Measurements from ENCODE around the gene CHSY3.
"Not testable (repeated sequence)": the region's sequence is repeated elsewhere in the genome, so short reads cannot be mapped to it uniquely, and the experiment has no call there.

The CHSY3 gene

DNA sequence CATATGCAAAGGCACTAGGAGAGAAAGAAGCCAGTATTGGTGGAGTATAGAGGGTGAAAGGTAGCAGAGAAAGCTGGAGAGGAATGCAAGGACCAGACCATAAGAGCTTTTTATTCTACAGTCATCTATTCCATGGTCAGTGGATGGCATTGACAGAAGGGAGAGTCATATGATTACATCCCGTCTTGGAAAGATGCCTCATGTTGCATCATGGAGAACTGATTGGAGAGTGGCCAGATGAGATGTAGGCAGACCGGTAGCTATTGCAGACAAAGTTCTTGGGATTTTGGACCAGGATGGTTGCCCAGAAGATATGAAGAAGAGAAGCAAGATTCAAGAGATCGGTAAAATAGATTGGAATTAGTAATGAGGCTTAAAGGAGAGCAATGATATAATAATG lies 260.7 kb downstream of the CHSY3 start:
- DNase-seq (ENCODE audit: low spot score) = no peak

DNA sequence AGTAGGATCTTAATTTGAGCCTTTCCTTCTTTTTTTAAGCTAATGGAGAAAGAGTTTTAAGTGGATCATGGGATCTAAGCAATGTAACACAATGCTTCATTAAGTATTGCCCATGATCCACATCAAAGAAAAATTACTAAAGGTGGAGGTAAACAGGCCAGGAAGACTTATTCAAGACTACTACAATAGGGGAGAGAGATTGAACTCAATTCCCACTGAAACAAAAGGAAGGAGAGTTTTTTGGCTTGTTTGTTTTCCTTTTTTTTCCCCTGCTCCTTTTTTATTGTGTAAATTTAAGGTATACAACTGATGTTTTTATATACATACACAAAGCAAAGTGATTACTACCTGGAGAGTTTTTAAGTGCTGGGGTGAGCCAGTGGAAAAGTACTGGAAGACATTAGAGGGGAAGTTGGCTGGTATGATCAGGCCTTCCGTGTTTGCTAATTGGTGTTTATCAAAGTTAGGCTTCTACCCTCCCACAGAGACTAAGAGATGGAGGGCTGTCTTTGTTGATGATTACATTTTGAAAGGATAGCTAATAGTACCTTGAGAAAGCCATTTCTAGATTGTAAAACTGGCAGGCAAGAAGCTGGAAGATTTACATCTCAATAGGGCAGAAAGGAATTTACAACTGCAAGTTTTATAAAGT lies 262.7 kb downstream of the CHSY3 start:
- no peak for DNase-seq (ENCODE audit: low spot score)

DNA sequence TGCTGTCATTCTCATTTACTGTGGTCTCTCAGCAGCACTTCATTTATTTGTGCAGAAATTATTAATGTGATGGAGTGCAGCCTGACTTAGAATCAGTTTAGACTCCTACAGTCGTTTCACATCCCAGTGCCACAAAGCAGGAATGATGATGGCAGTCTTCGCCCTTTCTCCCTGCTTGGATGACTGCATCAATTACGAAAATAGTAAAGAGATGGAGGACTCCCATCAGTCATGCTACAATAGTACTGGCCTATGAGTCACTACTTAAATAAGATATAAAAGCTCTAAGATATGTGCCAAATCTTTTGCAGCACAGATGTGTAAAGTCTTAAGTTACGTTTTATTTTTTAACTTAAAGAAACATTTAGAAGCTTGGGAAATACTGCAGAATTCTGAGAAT lies 263.9 kb downstream of the CHSY3 start:
- DNase-seq (ENCODE audit: low spot score) = no peak

DNA sequence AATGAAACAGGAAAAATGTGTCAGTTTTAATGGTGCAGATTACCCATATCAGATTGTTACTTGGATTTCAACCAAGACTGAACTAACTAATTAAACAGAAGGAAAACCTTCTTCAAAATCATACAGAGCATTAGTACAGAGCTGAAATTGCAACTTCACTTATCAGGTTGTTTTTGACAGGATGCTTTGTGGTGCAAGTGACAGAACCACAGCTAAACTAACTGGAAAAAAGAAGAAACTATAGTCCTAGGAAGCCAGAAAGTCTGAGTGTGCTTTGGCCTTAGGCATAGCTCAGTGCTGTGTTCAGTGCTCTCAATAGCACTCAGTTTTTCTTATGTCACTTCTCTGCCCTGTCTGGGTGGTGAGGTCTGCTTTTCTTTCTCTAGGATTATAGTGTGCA lies 267.4 kb downstream of the CHSY3 start:
- DNase-seq (ENCODE audit: low spot score) = no peak

DNA sequence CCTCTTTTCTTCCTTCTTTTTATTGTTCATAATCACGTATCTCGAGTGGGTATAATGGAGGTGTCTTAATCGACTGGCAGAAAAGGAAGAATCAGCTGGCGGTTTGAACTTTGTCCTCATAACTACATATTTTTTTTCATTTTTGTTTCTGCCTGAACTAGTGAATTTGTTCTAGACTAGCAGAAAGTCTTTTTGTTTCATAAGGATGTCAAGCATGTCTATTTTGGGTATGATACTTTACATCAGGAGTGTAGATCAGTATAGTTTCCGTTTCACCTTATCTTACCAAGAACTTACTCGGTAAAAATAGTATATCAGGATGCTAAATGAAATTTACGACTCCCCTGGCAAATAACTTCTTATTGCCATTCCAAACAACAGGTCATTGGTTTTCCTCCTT lies 278.9 kb downstream of the CHSY3 start:
- DNase-seq (ENCODE audit: low spot score) = no peak

DNA sequence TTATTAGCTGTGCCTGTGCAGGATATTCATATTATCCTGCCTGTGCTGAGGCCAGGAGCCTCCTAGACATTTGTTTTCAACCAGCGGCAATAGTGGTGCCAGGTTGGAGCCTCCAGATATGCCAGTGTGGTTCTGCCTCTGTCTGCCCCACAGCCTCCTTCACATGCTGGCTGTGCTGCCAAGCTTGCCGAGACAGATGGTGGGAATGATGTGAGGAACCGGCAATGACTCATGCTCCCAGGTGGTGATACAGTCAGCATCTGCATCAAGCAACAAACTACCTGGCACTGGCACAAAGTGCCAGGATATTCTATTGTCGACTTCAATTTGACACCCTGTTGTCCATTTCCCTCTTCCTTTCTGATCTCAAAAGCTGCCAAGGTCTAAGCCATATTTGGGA lies 285.7 kb downstream of the CHSY3 start:
- no peak for DNase-seq (ENCODE audit: low spot score)

DNA sequence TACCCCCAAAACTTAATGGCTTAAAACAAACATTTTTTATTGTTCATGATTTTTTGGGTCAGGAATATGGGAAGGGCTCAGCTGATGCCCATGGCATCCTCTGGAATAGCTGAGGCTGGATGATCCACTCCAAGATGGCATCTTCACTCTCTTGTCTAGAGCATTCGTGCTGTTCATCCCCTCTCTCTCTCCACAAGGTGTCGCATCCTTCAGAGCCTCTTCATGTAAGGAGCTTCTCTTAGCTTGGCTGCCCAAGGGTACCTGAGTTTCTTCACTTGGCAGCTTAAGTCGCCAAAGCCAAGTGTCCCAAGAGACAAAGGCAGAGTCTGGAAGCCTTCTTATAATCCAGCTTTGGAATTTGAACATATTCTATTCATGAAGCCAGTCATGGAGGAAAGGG lies 294.7 kb downstream of the CHSY3 start:
- DNase-seq (ENCODE audit: low spot score) = no peak

DNA sequence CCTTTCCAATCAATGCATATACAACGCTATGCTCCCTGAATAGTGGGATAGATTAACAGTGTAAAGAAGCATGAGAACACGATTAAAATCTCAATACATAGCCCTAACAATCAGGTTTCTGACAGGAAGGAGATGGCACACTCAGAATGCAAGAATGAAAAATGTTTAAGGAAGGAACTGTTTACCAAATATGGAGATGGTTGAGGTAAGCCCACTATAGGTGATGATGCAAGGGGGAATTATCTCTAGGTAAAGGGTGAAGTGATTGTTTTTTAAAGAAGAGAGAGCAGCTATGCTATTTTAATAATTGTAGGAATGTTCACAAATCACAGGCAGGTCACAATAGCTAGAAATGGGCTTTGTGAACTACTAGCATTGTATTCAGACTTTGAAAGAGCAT lies 302.4 kb downstream of the CHSY3 start:
- no peak for DNase-seq (ENCODE audit: low spot score)

DNA sequence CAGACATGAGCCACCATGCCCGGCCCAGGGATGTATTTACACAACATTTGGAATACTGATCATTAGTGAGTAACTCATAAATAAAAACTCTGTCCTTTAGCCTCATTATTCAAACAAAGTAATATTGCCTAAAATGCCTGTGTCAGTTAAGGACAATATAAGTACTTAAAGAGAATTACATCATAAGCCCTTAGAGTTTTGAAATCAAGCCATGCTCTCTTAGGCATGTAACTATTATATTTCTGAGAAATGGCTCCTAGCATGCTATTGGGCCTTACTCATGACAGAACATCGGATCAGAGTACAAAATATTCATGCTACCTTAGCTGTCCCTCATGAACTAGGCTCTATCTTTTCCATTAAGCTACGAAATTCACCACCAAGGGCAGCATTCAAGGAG lies 309.3 kb downstream of the CHSY3 start:
- no peak for DNase-seq (ENCODE audit: low spot score)

DNA sequence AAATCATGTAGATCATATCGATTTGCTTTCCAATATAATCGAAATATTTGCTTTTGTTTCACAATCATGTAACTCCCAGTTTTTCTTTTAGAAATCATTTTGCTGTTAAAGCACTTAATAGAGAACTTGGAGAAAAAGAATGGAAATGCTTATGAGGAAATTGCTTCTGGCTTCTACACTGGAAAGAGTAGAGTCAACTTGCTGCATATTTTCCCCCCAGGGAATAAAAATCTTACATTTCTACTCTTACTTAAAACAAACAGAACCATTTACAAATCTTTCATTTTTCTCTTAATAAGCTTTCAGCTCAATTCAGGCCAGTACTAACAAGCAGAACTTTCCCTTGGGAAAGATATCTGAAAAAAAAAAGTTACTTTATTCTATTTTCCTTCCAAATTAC lies 312.0 kb downstream of the CHSY3 start:
- DNase-seq (ENCODE audit: low spot score) = no peak

DNA sequence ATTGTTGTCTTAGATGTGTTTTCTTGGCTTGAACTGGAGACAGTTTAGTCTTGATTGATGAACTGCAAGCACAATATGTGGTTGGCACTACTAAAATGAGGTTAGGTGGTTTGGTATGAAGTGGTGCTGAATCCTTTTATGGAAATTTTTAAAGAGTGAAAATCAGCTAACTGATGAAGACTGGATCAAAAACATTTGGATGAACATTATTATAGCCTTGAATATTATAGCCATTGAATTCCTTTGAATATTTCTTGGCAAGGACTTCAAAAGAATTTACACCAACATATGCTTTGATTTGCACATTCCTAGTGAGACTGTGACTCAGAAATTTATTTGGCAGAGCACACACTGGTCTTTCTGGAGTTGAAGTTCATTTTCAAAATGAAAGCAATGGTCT lies 318.3 kb downstream of the CHSY3 start:
- DNase-seq (ENCODE audit: low spot score) = no peak

DNA sequence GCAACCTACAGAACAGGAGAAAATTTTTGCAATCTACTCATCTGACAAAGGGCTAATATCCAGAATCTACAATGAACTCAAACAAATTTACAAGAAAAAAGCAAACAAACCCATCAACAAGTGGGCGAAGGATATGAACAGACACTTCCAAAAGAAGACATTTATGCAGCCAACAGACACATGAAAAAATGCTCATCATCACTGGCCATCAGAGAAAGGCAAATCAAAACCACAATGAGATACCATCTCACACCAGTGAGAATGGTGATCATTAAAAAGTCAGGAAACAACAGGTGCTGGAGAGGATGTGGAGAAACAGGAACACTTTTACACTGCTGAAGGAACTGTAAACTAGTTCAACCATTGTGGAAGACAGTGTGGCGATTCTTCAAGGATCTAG lies 322.3 kb downstream of the CHSY3 start:
- not testable (repeated sequence) for DNase-seq (ENCODE audit: low spot score)

DNA sequence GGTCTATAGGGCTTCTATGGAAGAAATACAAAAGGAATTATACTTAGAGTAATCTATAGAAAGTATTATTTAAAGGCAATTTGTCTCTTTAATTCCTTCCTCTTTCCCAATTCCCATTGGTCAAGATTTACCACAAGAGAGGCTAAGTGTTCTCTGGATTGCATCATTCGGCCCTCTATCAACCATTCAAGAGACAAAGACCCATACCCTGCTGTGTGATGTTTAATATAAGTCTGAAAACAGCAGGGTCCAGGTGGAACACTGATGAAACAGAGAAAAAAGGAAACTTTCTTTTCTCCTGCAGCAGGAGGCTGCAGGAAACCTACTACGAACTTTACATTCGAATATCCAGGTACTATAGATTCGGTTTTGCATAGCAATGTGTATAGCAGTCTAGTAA lies 323.4 kb downstream of the CHSY3 start:
- DNase-seq (ENCODE audit: low spot score) = no peak

DNA sequence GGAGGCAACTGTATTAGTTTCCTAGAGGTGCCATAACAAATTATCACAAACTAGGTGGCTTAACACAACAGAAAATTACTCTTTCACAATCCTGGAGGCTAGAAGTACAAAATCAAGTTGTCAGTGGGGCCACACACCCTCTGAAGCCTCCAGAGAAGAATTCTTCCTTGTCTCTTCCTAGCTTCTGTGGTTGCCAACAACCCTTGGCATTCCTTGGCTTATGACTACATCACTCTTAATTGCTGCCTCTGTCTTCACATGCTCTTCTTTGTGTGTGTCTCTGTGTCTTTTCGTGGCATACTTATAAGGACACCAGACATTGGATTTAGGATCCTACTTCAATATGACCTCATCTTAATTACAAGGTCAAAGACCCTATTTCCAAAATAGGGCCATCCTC lies 327.5 kb downstream of the CHSY3 start:
- DNase-seq (ENCODE audit: low spot score) = no peak

DNA sequence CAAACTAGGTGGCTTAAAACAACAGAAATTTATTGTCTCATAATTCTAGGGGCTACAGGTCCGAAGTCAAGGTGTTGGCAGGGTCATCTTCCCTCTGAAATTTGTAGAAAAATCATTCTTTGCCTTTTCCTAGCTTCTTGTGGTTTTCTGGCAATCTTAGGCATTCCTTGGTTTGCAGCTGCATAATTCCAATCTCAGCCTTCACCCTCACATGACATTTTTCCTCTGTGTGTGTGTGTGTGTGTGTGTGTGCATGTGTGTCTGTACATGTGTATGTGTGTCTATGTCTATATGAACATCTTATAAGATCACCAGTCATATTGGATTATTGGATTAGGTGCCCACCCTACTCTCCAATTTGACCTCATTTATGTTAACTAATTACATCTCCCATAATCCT lies 330.6 kb downstream of the CHSY3 start:
- no peak for DNase-seq (ENCODE audit: low spot score)

Data from hematopoietic multipotent progenitor cell treated with erythropoietin and hydrocortisone succinate and interleukin-3 and kit ligand, for 17 days (in vitro differentiated cells).